Neuronal stem cell (in vitro differentiated cells): ENCODE measurements around the gene BRIP1.

ENCODE experiments used
- DNase-seq: peaks from one replicate; pipeline ENCODE4 v3.0.0-alpha.2; 2013; ENCODE audit warnings: low spot score
- H2AFZ ChIP-seq: one replicate; pipeline ENCODE4 v1.6.1; 2013; ENCODE audit warnings: mild to moderate bottlenecking, low read length, inconsistent platforms
- H2AK5ac ChIP-seq: 2 replicates; pipeline ENCODE4 v1.6.1; 2013; ENCODE audit warnings: low read depth, mild to moderate bottlenecking, inconsistent platforms, low read length, moderate library complexity, mixed read lengths
- H2BK120ac ChIP-seq: 2 replicates; pipeline ENCODE4 v1.6.1; 2013; ENCODE audit warnings: low read depth, mild to moderate bottlenecking, inconsistent platforms, low read length, moderate library complexity, mixed read lengths
- H2BK12ac ChIP-seq: one replicate; pipeline ENCODE4 v1.6.1; 2013; ENCODE audit warnings: low read length, inconsistent platforms
- H2BK15ac ChIP-seq: 2 replicates; pipeline ENCODE4 v1.6.1; 2013; ENCODE audit warnings: mild to moderate bottlenecking, low read length, inconsistent platforms, mixed read lengths
- H2BK5ac ChIP-seq: one replicate; pipeline ENCODE4 v1.6.1; 2013; ENCODE audit warnings: inconsistent platforms, mild to moderate bottlenecking, low read length, moderate library complexity
- H3K14ac ChIP-seq: one replicate; pipeline ENCODE4 v1.6.1; 2013; ENCODE audit warnings: low read length, inconsistent platforms
- H3K18ac ChIP-seq: 2 replicates; pipeline ENCODE4 v1.6.1; 2013; ENCODE audit warnings: low read length, inconsistent platforms
- H3K23ac ChIP-seq: 2 replicates; pipeline ENCODE4 v1.6.1; 2013; ENCODE audit warnings: low read depth, mild to moderate bottlenecking, mixed read lengths, low read length, inconsistent platforms; ENCODE audit not compliant: poor library complexity
- H3K27ac ChIP-seq: replicated peaks from 3 replicates; pipeline ENCODE4 v1.5.1; 2013; ENCODE audit warnings: low read length, inconsistent platforms
- H3K27me3 ChIP-seq, 3 experiments: 2 replicates each; pipeline ENCODE4 v1.6.1; 2013; ENCODE audit warnings: low read length in 3 of 3, mild to moderate bottlenecking in 2 of 3, inconsistent platforms in 1 of 3, low read depth in 1 of 3, mixed read lengths in 1 of 3, moderate library complexity in 1 of 3; ENCODE audit not compliant: control insufficient read depth in 3 of 3, insufficient read depth in 3 of 3
- H3K36me3 ChIP-seq, 2 donors: replicated peaks in 1 of 2; 2 replicates each; pipeline ENCODE4 v1.6.1; 2013; ENCODE audit warnings: low read length in 2 of 2; ENCODE audit not compliant: control insufficient read depth in 2 of 2, insufficient read depth in 2 of 2
- H3K4ac ChIP-seq: 2 replicates; pipeline ENCODE4 v1.6.1; 2013; ENCODE audit warnings: inconsistent platforms, mild to moderate bottlenecking, low read length, moderate library complexity
- H3K4me1 ChIP-seq, 2 donors: 1 replicate in 1 of 2; 2 replicates in 1 of 2; pipeline ENCODE4 v1.6.1; 2013; ENCODE audit warnings: low read length in 2 of 2, low read depth in 1 of 2; ENCODE audit not compliant: control insufficient read depth in 2 of 2, insufficient read depth in 1 of 2
- H3K4me2 ChIP-seq: one replicate; pipeline ENCODE4 v1.6.1; 2013; ENCODE audit warnings: mild to moderate bottlenecking, low read length, inconsistent platforms; ENCODE audit not compliant: insufficient read depth, poor library complexity, severe bottlenecking
- H3K4me3 ChIP-seq, 2 donors: 2 replicates each; pipeline ENCODE4 v1.5.1; 2013; ENCODE audit warnings: low read length in 2 of 2, mild to moderate bottlenecking in 2 of 2, inconsistent platforms in 1 of 2, moderate library complexity in 1 of 2
- H3K79me1 ChIP-seq: one replicate; pipeline ENCODE4 v1.6.1; 2013; ENCODE audit warnings: low read depth, mild to moderate bottlenecking, inconsistent platforms, low read length, moderate library complexity
- H3K9ac ChIP-seq: one replicate; pipeline ENCODE4 v1.6.1; 2013; ENCODE audit warnings: mild to moderate bottlenecking, low read depth, low read length, inconsistent platforms; ENCODE audit not compliant: poor library complexity
- H3K9me3 ChIP-seq, 2 donors: replicated peaks in 1 of 2; 2 replicates each; pipeline versions ENCODE3 to v1.6.1; 2013; ENCODE audit warnings: low read length in 2 of 2, mild to moderate bottlenecking in 2 of 2, inconsistent platforms in 1 of 2, low read depth in 1 of 2, mixed read lengths in 1 of 2, moderate library complexity in 1 of 2; ENCODE audit not compliant: control insufficient read depth in 2 of 2, insufficient read depth in 1 of 2
- H4K8ac ChIP-seq: one replicate; pipeline ENCODE4 v1.6.1; 2013; ENCODE audit warnings: low read depth, mild to moderate bottlenecking, inconsistent platforms, low read length, moderate library complexity
- H4K91ac ChIP-seq: one replicate; pipeline ENCODE4 v1.6.1; 2013; ENCODE audit warnings: low read length, low read depth, mild to moderate bottlenecking, inconsistent platforms; ENCODE audit not compliant: poor library complexity
- WGBS, 2 donors: extraction: QIAGEN DNeasy Blood & Tissue Kit; methylation state at CpG; one replicate each; pipeline ENCODE4 v1.1.7; 2013; ENCODE audit warnings: missing lambda C conversion rate in 2 of 2, mixed read lengths in 1 of 2; ENCODE audit not compliant: insufficient read length in 2 of 2, insufficient replicate concordance in 1 of 2; ENCODE audit errors: extremely low coverage in 2 of 2; 5-methylcytosine and 5-hydroxymethylcytosine counted together

The BRIP1 gene

DNA sequence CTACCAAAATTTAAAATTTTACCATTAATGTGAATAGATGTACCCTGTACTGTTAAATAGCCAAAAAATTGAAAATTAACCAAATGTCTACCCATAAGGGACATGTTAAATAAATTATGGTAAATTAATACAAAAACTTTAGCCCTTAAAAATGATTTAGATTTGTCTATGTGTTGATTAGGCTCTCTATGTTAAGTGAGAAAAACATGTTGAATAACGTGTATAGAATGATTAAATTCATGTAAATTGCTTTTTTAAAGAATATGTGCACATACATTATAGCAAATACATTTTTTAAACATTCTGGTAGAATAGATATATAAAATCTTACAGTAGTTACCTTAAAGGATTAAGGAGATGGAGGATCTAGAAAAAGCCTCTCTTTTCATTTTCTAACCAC lies 59.5 kb downstream of the BRIP1 start:
- no peak for DNase-seq
- Histone ChIP-seq H2BK5ac (no peak overlapping the region), H3K9me3 (no peaks in the 10 kb centered on the region), H3K4me1 (no peaks in the 10 kb centered on the region), H3K27ac (no peak overlapping the region), H2AFZ (no peak overlapping the region), H3K18ac (no peak overlapping the region), H2AK5ac (no peak overlapping the region), H3K36me3 (peaks cover 6 to 84% of the 10 kb centered on the region in 2 donors), H3K4me2 (no peak overlapping the region), H2BK12ac (no peak overlapping the region), H3K9ac (no peak overlapping the region), H3K27me3 (no peaks in the 10 kb centered on the region), H2BK120ac (no peak overlapping the region), H2BK15ac (no peak overlapping the region), H3K4me3 (no peak overlapping the region), H3K79me1 (no peaks in the 10 kb centered on the region), H3K23ac (no peak overlapping the region), H3K14ac (no peak overlapping the region), H4K8ac (no peak overlapping the region), H3K4ac (no peak overlapping the region), H4K91ac (no peak overlapping the region)
- no CpG with 5 or more reads among the region's 1 CpG for WGBS, 2 donors

DNA sequence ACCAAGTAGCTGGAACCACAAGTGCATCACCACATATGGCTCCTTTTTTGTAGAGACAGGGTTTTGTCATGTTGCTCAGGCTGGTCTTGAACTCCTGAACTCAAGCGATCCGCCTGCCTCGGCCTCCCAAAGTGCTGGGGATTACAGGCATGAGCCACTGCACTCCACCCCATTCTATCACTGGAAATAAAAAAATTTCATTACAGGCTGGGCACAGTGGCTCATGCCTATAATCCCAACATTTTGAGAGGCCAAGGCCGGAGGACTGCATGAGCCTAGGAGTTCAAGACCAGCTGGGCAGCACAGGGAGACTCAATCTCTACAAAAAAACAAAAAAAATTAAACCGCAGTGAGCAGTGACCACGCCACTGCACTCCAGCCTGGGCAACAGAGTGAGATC lies 60.1 kb downstream of the BRIP1 start:
- H3K4ac ChIP-seq = no peak overlapping the region
- peaks cover 4 to 84% of the 10 kb centered on the region in 2 donors for H3K36me3 ChIP-seq
- no peak overlapping the region for H3K18ac ChIP-seq
- H3K27ac ChIP-seq = no peak overlapping the region
- no peak overlapping the region for H3K14ac ChIP-seq
- H3K4me3 ChIP-seq = no peak overlapping the region
- no peak overlapping the region for H2BK15ac ChIP-seq
- H3K9me3 ChIP-seq = no peaks in the 10 kb centered on the region
- no peaks in the 10 kb centered on the region for H3K4me1 ChIP-seq
- no peak overlapping the region for H2BK12ac ChIP-seq
- no peak overlapping the region for H3K4me2 ChIP-seq
- WGBS, 2 donors = no CpG with 5 or more reads among the region's 6 CpGs
- DNase-seq = no peak
- H2BK120ac ChIP-seq = no peak overlapping the region
- no peak overlapping the region for H2BK5ac ChIP-seq
- H3K23ac ChIP-seq = no peak overlapping the region
- H4K91ac ChIP-seq = no peak overlapping the region
- no peaks in the 10 kb centered on the region for H3K27me3 ChIP-seq
- no peak overlapping the region for H2AK5ac ChIP-seq
- no peak overlapping the region for H2AFZ ChIP-seq
- no peak overlapping the region for H3K9ac ChIP-seq
- no peaks in the 10 kb centered on the region for H3K79me1 ChIP-seq
- H4K8ac ChIP-seq = no peak overlapping the region

DNA sequence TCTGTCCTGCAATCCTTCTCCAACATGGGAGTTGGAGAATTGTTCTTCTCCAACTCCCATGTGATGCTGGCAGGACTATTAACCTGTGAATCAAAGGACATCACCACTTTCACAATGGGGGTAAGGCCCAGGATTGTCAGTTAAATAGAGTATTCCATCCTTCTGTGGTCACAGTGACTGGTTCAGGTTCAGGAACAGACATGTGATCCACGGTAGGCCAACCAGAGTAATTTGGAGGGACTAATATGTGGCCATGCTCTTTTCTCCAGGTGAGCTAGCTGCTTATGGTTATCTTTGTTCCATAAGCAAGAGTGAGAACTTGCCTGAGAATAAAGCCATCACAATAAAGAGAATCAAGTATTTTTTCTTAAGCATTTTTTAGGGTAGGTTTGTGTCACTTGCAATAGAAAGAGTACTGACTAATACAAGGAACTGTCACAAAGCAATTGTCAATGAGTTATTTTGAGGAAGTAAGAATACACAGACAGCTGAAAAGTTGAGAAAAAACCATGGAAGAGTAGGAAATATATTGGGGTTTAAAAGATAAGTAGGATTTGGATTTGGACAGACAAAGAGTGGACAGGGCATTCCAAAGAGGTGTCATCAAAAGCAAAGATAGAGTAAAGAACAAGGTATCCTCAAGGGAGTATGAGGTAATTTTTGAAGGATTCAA lies 63.4 kb downstream of the BRIP1 start:
- no peak overlapping the region for H3K14ac ChIP-seq
- H2BK12ac ChIP-seq = no peak overlapping the region
- H3K36me3 ChIP-seq = peaks cover 8 to 92% of the 10 kb centered on the region in 2 donors
- H4K8ac ChIP-seq = no peak overlapping the region
- H3K4me1 ChIP-seq = no peaks in the 10 kb centered on the region
- H3K9ac ChIP-seq = no peak overlapping the region
- H3K9me3 ChIP-seq = no peaks in the 10 kb centered on the region
- WGBS, 2 donors = no CpG with 5 or more reads among the region's 1 CpG
- H3K27me3 ChIP-seq = no peaks in the 10 kb centered on the region
- H2BK120ac ChIP-seq = no peak overlapping the region
- H3K4me3 ChIP-seq = no peak overlapping the region
- H3K4me2 ChIP-seq = no peak overlapping the region
- no peak overlapping the region for H3K27ac ChIP-seq
- no peaks in the 10 kb centered on the region for H3K79me1 ChIP-seq
- H2BK15ac ChIP-seq = no peak overlapping the region
- no peak for DNase-seq
- H3K4ac ChIP-seq = no peak overlapping the region
- H2AFZ ChIP-seq = no peak overlapping the region
- H3K18ac ChIP-seq = no peak overlapping the region
- H2BK5ac ChIP-seq = no peak overlapping the region
- H2AK5ac ChIP-seq = no peak overlapping the region
- H4K91ac ChIP-seq = no peak overlapping the region
- H3K23ac ChIP-seq = no peak overlapping the region

- no peak overlapping the region for H3K4ac ChIP-seq
- no peak overlapping the region for H3K14ac ChIP-seq
- H3K4me2 ChIP-seq = no peak overlapping the region
- H4K8ac ChIP-seq = no peak overlapping the region
- no peak overlapping the region for H2AK5ac ChIP-seq
- H3K79me1 ChIP-seq = no peaks in the 10 kb centered on the region
- no peak overlapping the region for H2BK15ac ChIP-seq
- no peak overlapping the region for H2BK5ac ChIP-seq
- H3K4me3 ChIP-seq = no peak overlapping the region
- no peak overlapping the region for H3K9ac ChIP-seq
- no peaks in the 10 kb centered on the region for H3K4me1 ChIP-seq
- no peak overlapping the region for H2BK12ac ChIP-seq
- no peak overlapping the region for H3K18ac ChIP-seq
- no peak overlapping the region for H3K27ac ChIP-seq
- no peaks in the 10 kb centered on the region for H3K9me3 ChIP-seq
- H3K23ac ChIP-seq = no peak overlapping the region
- H4K91ac ChIP-seq = no peak overlapping the region
- no peaks in the 10 kb centered on the region for H3K27me3 ChIP-seq
- no peak for DNase-seq
- H3K36me3 ChIP-seq = peaks cover 8 to 98% of the 10 kb centered on the region in 2 donors
- no peak overlapping the region for H2BK120ac ChIP-seq
- no peak overlapping the region for H2AFZ ChIP-seq
- WGBS, 2 donors = no CpG with 5 or more reads among the region's 2 CpGs
Measured at GRCh38 chr17:61797283-61797682, 66.0 kb downstream of the BRIP1 start.
